GM23338 (cell line): Measurements from ENCODE around the gene HTR3C. TPM values are rescaled to one million over a fixed set of nuclear protein-coding genes. Genes with fewer than 3 reads are reported as not detected.
A peak's percentile ranks its signal among the peaks of the same experiment; 100 is the strongest.

Experiments used
- ATAC-seq: fragments of 200-7000 bp; cut with Tn5 transposase; 3 replicates; pipeline ENCODE4 v1.9.1; 2020
- DNase-seq: peaks from one replicate; pipeline ENCODE4 v3.0.0-alpha.2; 2015; ENCODE audit warnings: low spot score
- H2AFZ ChIP-seq: fragments of 200-600 bp; sonication (generic); 2 replicates; pipeline ENCODE4 v1.8.0; 2016; ENCODE audit warnings: antibody characterized with exemption, mild to moderate bottlenecking, moderate library complexity
- H3F3A ChIP-seq: fragments of 200-600 bp; sonication (generic); replicated peaks from 2 replicates; pipeline ENCODE4 v1.8.0; 2017; ENCODE audit warnings: antibody characterized with exemption, mixed run types, low read depth
- H3K27ac ChIP-seq: fragments of 200-600 bp; sonication (generic); 2 replicates; pipeline ENCODE4 v1.6.1; 2016; ENCODE audit warnings: low read depth
- H3K27me3 ChIP-seq: fragments of 200-600 bp; sonication (generic); 2 replicates; pipeline ENCODE4 v1.8.0; 2016; ENCODE audit warnings: mild to moderate bottlenecking, mixed run types, moderate library complexity; ENCODE audit not compliant: insufficient read depth
- H3K36me3 ChIP-seq: fragments of 200-600 bp; sonication (generic); 2 replicates; pipeline ENCODE4 v1.8.0; 2016; ENCODE audit warnings: mild to moderate bottlenecking; ENCODE audit not compliant: insufficient read depth
- H3K4me1 ChIP-seq: fragments of 200-600 bp; sonication (generic); 2 replicates; pipeline ENCODE4 v1.8.0; 2016; ENCODE audit warnings: mild to moderate bottlenecking, moderate library complexity; ENCODE audit not compliant: insufficient read depth
- H3K4me2 ChIP-seq: fragments of 200-600 bp; sonication (generic); 2 replicates; pipeline ENCODE4 v1.7.1; 2017; ENCODE audit warnings: mixed run types
- H3K4me3 ChIP-seq: fragments of 200-600 bp; sonication (generic); 2 replicates; pipeline ENCODE4 v1.6.1; 2016; ENCODE audit warnings: mixed run types
- H3K79me2 ChIP-seq: fragments of 200-600 bp; sonication (generic); replicated peaks from 2 replicates; pipeline ENCODE4 v1.8.0; 2017; ENCODE audit warnings: mild to moderate bottlenecking; ENCODE audit not compliant: insufficient read depth
- H3K9me2 ChIP-seq: fragments of 200-600 bp; sonication (generic); 2 replicates; pipeline ENCODE4 v1.8.0; 2017; ENCODE audit not compliant: insufficient read depth
- H4K20me1 ChIP-seq: fragments of 200-600 bp; sonication (generic); replicated peaks from 2 replicates; pipeline ENCODE4 v1.8.0; 2017; ENCODE audit warnings: mild to moderate bottlenecking; ENCODE audit not compliant: insufficient read depth
- H3K27ac Mint-ChIP-seq: 2 replicates; pipeline ENCODE4 v1.8.0; 2020; ENCODE audit warnings: inconsistent platforms, mild to moderate bottlenecking, moderate library complexity, mixed read lengths
- H3K27me3 Mint-ChIP-seq: 3 replicates; pipeline ENCODE4 v1.8.0; 2022; ENCODE audit warnings: low read depth, mild to moderate bottlenecking, moderate library complexity, mixed read lengths, inconsistent platforms; ENCODE audit not compliant: insufficient read depth, poor library complexity
- H3K36me3 Mint-ChIP-seq: 3 replicates; pipeline ENCODE4 v1.8.0; 2021; ENCODE audit warnings: low read depth, mild to moderate bottlenecking, inconsistent platforms, moderate library complexity, mixed read lengths
- H3K4me1 Mint-ChIP-seq: 3 replicates; pipeline ENCODE4 v1.8.0; 2020; ENCODE audit warnings: mild to moderate bottlenecking, inconsistent platforms, mixed read lengths
- H3K4me3 Mint-ChIP-seq: 3 replicates; pipeline ENCODE4 v1.8.0; 2021; ENCODE audit warnings: moderate library complexity, mild to moderate bottlenecking, inconsistent platforms, mixed read lengths
- H3K9me3 Mint-ChIP-seq: 3 replicates; pipeline ENCODE4 v1.8.0; 2020; ENCODE audit warnings: moderate library complexity, mild to moderate bottlenecking, inconsistent platforms, mixed read lengths
- CREB1 ChIP-seq: fragments of 250-450 bp; sonication (Bioruptor Pico); IDR thresholded peaks from 2 replicates; pipeline ENCODE4 v1.5.0; 2020; ENCODE audit warnings: low read depth, mild to moderate bottlenecking, moderate library complexity
- EZH2 ChIP-seq: fragments of 200-600 bp; sonication (generic); IDR thresholded peaks from one replicate; pipeline ENCODE4 v1.8.0; 2017; ENCODE audit warnings: antibody characterized with exemption, mild to moderate bottlenecking, low read depth; ENCODE audit not compliant: unreplicated experiment
- EZH2phosphoT487 ChIP-seq: fragments of 200-600 bp; sonication (generic); IDR thresholded peaks from one replicate; pipeline ENCODE4 v1.8.1; 2018; ENCODE audit warnings: antibody characterized with exemption; ENCODE audit not compliant: unreplicated experiment
- JUNB ChIP-seq: IDR thresholded peaks from one replicate; pipeline ENCODE4 v1.6.1; 2016; ENCODE audit warnings: antibody characterized with exemption; ENCODE audit not compliant: unreplicated experiment
- NANOG ChIP-seq: IDR thresholded peaks from 2 replicates; pipeline ENCODE4 v1.6.1; 2016; ENCODE audit warnings: antibody characterized with exemption, borderline replicate concordance
- POLR2AphosphoS5 ChIP-seq: IDR thresholded peaks from 2 replicates; pipeline ENCODE4 v1.6.1; 2016; ENCODE audit warnings: antibody characterized with exemption, low read depth
- REST ChIP-seq: IDR thresholded peaks from one replicate; pipeline ENCODE4 v1.6.1; 2018; ENCODE audit warnings: antibody characterized with exemption; ENCODE audit not compliant: unreplicated experiment
- STAT1 ChIP-seq: IDR thresholded peaks from one replicate; pipeline ENCODE4 v1.6.1; 2016; ENCODE audit warnings: antibody characterized with exemption; ENCODE audit not compliant: unreplicated experiment
- ZNF114 ChIP-seq: fragments of 250-450 bp; sonication (Bioruptor Pico); IDR thresholded peaks from 2 replicates; pipeline ENCODE4 v1.5.0; 2020; ENCODE audit warnings: mild to moderate bottlenecking, moderate library complexity
- ZNF331 ChIP-seq: fragments of 250-450 bp; sonication (Bioruptor Pico); IDR thresholded peaks from 2 replicates; pipeline ENCODE4 v1.5.0; 2020; ENCODE audit warnings: low read depth, mild to moderate bottlenecking, moderate library complexity
- polyA plus RNA-seq: library from polyadenylated mRNA; unstranded; fragments of >200 nt; fragmentation: Nextera tagmentation; extraction: Ambion mirVana; gene quantifications from 2 replicates; pipeline ENCODE4 v1.2.1, GENCODE V29; 2016
- total RNA-seq: library from RNA; depleted of rRNA; stranded (reverse); fragments of >200 nt; shearing (Covaris generic); gene quantifications from 2 replicates; pipeline ENCODE4 v1.2.3, GENCODE V29; 2014
- TF ChIP-seq, protein P1 (sequence below): fragments of 250-450 bp; sonication (Bioruptor Pico); IDR thresholded peaks from 2 replicates; pipeline ENCODE4 v1.5.0; 2020; ENCODE audit warnings: mild to moderate bottlenecking, moderate library complexity
- TF ChIP-seq, protein P2 (sequence below), 2 experiments: fragments of 200-600 bp in 1 of 2; sonication (generic) in 1 of 2; conservative IDR thresholded peaks; 2 replicates each; pipeline versions ENCODE4 v1.5.1 to v1.6.1; 2016 to 2017; ENCODE audit warnings: antibody characterized with exemption in 2 of 2, low read depth in 2 of 2, mild to moderate bottlenecking in 2 of 2, moderate library complexity in 1 of 2
- TF ChIP-seq, protein P3 (sequence below): IDR thresholded peaks from 2 replicates; pipeline ENCODE4 v1.6.1; 2016; ENCODE audit warnings: antibody characterized with exemption

Gene HTR3C
- total and polyA plus RNA-seq, 2 experiments from 2014 or later = not detected

GRCh38 chr3:184040010-184040409 lies 12.8 kb upstream of the HTR3C start:
- no peaks in the 10 kb centered on the region for H3K36me3 ChIP-seq
- H3K4me1 ChIP-seq = no peaks in the 10 kb centered on the region
- no peak overlapping the region for H3K27ac ChIP-seq
- H3F3A ChIP-seq = no peaks in the 10 kb centered on the region
- Mint-ChIP-seq H3K27ac (no peak overlapping the region), H3K4me1 (no peaks in the 10 kb centered on the region; the same call in 2 of the 3 replicates), H3K27me3 (peaks cover 6% of the 10 kb centered on the region), H3K9me3 (no peaks in the 10 kb centered on the region), H3K4me3 (no peak overlapping the region), H3K36me3 (no peaks in the 10 kb centered on the region; the same call in 2 of the 3 replicates)
- no peak for TF ChIP-seq NANOG
- no peak for TF ChIP-seq EZH2phosphoT487
- TF ChIP-seq, protein P1, sequence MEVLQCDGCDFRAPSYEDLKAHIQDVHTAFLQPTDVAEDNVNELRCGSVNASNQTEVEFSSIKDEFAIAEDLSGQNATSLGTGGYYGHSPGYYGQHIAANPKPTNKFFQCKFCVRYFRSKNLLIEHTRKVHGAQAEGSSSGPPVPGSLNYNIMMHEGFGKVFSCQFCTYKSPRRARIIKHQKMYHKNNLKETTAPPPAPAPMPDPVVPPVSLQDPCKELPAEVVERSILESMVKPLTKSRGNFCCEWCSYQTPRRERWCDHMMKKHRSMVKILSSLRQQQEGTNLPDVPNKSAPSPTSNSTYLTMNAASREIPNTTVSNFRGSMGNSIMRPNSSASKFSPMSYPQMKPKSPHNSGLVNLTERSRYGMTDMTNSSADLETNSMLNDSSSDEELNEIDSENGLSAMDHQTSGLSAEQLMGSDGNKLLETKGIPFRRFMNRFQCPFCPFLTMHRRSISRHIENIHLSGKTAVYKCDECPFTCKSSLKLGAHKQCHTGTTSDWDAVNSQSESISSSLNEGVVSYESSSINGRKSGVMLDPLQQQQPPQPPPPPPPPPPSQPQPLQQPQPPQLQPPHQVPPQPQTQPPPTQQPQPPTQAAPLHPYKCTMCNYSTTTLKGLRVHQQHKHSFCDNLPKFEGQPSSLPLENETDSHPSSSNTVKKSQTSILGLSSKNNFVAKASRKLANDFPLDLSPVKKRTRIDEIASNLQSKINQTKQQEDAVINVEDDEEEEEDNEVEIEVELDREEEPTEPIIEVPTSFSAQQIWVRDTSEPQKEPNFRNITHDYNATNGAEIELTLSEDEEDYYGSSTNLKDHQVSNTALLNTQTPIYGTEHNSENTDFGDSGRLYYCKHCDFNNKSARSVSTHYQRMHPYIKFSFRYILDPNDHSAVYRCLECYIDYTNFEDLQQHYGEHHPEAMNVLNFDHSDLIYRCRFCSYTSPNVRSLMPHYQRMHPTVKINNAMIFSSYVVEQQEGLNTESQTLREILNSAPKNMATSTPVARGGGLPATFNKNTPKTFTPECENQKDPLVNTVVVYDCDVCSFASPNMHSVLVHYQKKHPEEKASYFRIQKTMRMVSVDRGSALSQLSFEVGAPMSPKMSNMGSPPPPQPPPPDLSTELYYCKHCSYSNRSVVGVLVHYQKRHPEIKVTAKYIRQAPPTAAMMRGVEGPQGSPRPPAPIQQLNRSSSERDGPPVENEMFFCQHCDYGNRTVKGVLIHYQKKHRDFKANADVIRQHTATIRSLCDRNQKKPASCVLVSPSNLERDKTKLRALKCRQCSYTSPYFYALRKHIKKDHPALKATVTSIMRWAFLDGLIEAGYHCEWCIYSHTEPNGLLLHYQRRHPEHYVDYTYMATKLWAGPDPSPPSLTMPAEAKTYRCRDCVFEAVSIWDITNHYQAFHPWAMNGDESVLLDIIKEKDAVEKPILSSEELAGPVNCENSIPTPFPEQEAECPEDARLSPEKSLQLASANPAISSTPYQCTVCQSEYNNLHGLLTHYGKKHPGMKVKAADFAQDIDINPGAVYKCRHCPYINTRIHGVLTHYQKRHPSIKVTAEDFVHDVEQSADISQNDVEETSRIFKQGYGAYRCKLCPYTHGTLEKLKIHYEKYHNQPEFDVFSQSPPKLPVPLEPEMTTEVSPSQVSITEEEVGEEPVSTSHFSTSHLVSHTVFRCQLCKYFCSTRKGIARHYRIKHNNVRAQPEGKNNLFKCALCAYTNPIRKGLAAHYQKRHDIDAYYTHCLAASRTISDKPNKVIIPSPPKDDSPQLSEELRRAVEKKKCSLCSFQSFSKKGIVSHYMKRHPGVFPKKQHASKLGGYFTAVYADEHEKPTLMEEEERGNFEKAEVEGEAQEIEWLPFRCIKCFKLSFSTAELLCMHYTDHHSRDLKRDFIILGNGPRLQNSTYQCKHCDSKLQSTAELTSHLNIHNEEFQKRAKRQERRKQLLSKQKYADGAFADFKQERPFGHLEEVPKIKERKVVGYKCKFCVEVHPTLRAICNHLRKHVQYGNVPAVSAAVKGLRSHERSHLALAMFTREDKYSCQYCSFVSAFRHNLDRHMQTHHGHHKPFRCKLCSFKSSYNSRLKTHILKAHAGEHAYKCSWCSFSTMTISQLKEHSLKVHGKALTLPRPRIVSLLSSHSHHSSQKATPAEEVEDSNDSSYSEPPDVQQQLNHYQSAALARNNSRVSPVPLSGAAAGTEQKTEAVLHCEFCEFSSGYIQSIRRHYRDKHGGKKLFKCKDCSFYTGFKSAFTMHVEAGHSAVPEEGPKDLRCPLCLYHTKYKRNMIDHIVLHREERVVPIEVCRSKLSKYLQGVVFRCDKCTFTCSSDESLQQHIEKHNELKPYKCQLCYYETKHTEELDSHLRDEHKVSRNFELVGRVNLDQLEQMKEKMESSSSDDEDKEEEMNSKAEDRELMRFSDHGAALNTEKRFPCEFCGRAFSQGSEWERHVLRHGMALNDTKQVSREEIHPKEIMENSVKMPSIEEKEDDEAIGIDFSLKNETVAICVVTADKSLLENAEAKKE (CRISPR knock-in tag) = 0 out of 2 replicates have a peak, but pooled peaks have one; percentile 8
- no peak for TF ChIP-seq REST
- TF ChIP-seq ZNF114 (CRISPR knock-in tag) = no peak
- no peak for TF ChIP-seq ZNF331 (CRISPR knock-in tag)
- no peak for TF ChIP-seq JUNB
- TF ChIP-seq CREB1 (CRISPR knock-in tag) = no peak
- TF ChIP-seq, protein P2, sequence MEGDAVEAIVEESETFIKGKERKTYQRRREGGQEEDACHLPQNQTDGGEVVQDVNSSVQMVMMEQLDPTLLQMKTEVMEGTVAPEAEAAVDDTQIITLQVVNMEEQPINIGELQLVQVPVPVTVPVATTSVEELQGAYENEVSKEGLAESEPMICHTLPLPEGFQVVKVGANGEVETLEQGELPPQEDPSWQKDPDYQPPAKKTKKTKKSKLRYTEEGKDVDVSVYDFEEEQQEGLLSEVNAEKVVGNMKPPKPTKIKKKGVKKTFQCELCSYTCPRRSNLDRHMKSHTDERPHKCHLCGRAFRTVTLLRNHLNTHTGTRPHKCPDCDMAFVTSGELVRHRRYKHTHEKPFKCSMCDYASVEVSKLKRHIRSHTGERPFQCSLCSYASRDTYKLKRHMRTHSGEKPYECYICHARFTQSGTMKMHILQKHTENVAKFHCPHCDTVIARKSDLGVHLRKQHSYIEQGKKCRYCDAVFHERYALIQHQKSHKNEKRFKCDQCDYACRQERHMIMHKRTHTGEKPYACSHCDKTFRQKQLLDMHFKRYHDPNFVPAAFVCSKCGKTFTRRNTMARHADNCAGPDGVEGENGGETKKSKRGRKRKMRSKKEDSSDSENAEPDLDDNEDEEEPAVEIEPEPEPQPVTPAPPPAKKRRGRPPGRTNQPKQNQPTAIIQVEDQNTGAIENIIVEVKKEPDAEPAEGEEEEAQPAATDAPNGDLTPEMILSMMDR (conservative IDR thresholded peaks at IDR 0.05; ENCODE audit: low read depth in 2 of 2) = peak; percentile 62 to 78
- TF ChIP-seq POLR2AphosphoS5 = no peak
- no peak for TF ChIP-seq EZH2
- no peak for TF ChIP-seq STAT1
- TF ChIP-seq, protein P3, sequence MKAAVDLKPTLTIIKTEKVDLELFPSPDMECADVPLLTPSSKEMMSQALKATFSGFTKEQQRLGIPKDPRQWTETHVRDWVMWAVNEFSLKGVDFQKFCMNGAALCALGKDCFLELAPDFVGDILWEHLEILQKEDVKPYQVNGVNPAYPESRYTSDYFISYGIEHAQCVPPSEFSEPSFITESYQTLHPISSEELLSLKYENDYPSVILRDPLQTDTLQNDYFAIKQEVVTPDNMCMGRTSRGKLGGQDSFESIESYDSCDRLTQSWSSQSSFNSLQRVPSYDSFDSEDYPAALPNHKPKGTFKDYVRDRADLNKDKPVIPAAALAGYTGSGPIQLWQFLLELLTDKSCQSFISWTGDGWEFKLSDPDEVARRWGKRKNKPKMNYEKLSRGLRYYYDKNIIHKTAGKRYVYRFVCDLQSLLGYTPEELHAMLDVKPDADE = no peak
- H3K27me3 ChIP-seq = no peaks in the 10 kb centered on the region
- H3K4me3 ChIP-seq = no peak overlapping the region
- H3K79me2 ChIP-seq = no peaks in the 10 kb centered on the region
- H2AFZ ChIP-seq = no peak overlapping the region
- H4K20me1 ChIP-seq = no peaks in the 10 kb centered on the region
- no peak overlapping the region for H3K4me2 ChIP-seq
- DNase-seq (peak; percentile 75), ATAC-seq (peak; percentile 99)
- no peaks in the 10 kb centered on the region for H3K9me2 ChIP-seq
